Measurements from ENCODE around the gene CERCAM.

GRCh38 chr9:128448746-128449145, 28.1 kb downstream of the CERCAM start:
- TF ChIP-seq POLR2A (IDR thresholded peaks at IDR 0.05): no peak
- TF ChIP-seq, protein P1, sequence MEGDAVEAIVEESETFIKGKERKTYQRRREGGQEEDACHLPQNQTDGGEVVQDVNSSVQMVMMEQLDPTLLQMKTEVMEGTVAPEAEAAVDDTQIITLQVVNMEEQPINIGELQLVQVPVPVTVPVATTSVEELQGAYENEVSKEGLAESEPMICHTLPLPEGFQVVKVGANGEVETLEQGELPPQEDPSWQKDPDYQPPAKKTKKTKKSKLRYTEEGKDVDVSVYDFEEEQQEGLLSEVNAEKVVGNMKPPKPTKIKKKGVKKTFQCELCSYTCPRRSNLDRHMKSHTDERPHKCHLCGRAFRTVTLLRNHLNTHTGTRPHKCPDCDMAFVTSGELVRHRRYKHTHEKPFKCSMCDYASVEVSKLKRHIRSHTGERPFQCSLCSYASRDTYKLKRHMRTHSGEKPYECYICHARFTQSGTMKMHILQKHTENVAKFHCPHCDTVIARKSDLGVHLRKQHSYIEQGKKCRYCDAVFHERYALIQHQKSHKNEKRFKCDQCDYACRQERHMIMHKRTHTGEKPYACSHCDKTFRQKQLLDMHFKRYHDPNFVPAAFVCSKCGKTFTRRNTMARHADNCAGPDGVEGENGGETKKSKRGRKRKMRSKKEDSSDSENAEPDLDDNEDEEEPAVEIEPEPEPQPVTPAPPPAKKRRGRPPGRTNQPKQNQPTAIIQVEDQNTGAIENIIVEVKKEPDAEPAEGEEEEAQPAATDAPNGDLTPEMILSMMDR (IDR thresholded peaks at IDR 0.05): no peak

All from breast epithelium (tissue), 3 donors.